Suprapubic skin (tissue), 3 donors: ENCODE results near the gene ZNF507.

ENCODE experiments used
- POLR2A ChIP-seq, 2 donors: fragments of 450-650 bp; IDR thresholded peaks; one replicate each; pipeline ENCODE4 v1.6.1; 2017; ENCODE audit warnings: antibody characterized with exemption in 2 of 2, mild to moderate bottlenecking in 2 of 2, moderate library complexity in 2 of 2
- TF ChIP-seq, protein P1 (sequence below), 2 donors: fragments of 200-600 bp in 1 of 2; fragments of 450-650 bp in 1 of 2; sonication (generic) in 1 of 2; IDR thresholded peaks; one replicate each; pipeline ENCODE4 v1.5.1; 2016 to 2019; ENCODE audit warnings: antibody characterized with exemption in 2 of 2, mild to moderate bottlenecking in 1 of 2, moderate library complexity in 1 of 2

DNA sequence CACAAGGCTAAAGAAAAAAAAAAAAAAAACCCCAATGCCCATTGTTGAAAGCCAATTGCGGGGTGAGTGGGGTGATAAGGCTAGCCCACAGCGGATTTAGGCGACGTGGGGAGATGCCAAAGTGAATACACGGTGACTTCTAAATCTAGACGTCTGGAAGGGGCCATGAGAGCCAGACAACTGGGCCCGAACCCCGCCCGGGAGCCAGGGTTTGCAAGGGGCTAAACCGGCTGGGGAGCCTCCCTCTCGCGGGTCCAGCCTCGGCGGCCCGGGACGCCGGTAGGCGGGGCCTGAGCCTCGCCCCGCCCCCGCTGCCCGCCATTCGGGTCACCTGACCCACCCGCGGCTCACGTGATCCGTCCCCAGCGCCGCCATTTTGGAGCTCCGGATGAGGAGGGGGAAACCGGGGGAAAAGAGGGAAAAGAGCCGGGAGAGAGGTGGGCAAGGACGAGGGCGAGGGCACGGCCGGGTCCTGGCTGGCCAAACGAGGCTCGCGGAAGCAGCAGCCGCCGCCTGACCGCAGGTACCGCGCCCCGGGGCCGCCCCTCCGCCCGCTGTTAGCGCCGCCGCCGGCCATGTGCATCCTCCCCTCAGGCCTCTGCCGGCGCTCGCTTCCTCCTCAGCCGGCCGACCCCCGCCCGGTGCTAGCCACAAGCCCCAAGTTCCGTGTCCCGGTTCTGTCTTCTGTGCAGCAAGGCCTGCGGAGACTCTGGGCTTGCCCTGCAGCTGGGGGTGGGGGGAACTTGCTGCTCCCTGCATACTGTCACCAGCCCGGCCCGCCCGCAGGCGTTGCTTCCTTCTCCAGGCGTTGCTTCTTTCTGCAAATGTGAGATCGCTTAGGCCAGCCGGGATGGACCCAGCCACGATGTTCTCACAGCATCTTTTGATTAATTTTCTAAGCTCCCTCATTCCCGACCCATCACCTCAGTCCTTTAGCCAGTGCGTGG is at the start of gene ZNF507:
- TF ChIP-seq, protein P1, sequence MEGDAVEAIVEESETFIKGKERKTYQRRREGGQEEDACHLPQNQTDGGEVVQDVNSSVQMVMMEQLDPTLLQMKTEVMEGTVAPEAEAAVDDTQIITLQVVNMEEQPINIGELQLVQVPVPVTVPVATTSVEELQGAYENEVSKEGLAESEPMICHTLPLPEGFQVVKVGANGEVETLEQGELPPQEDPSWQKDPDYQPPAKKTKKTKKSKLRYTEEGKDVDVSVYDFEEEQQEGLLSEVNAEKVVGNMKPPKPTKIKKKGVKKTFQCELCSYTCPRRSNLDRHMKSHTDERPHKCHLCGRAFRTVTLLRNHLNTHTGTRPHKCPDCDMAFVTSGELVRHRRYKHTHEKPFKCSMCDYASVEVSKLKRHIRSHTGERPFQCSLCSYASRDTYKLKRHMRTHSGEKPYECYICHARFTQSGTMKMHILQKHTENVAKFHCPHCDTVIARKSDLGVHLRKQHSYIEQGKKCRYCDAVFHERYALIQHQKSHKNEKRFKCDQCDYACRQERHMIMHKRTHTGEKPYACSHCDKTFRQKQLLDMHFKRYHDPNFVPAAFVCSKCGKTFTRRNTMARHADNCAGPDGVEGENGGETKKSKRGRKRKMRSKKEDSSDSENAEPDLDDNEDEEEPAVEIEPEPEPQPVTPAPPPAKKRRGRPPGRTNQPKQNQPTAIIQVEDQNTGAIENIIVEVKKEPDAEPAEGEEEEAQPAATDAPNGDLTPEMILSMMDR (IDR thresholded peaks at IDR 0.05), result no peak
- TF ChIP-seq POLR2A (IDR thresholded peaks at IDR 0.05), result no peak
